Measurements from ENCODE around the gene PTTG1IP.

PTTG1IP gene

GRCh38 chr21:44831227-44831860 lies 42.1 kb downstream of the PTTG1IP start:
- no peak overlapping the region for H3K4me3 ChIP-seq (ENCODE audit: insufficient read length, low read depth)
- TF ChIP-seq SUZ12 (IDR thresholded peaks at IDR 0.05; ENCODE audit: extremely low read depth, insufficient read depth, insufficient read length) (no peak), ZNF274 (IDR thresholded peaks at IDR 0.05; ENCODE audit: low read depth, low read length) (no peak), YY1 (IDR thresholded peaks at IDR 0.05; ENCODE audit: insufficient read depth, insufficient read length) (no peak)
- no peaks in the 10 kb centered on the region for H3K36me3 ChIP-seq (ENCODE audit: insufficient read depth, insufficient read length, low read length)
- H3K9ac ChIP-seq (ENCODE audit: insufficient read length, low read depth) = no peak overlapping the region
- H3K9me3 ChIP-seq (ENCODE audit: insufficient read depth, low read length) = peaks cover 28% of the 10 kb centered on the region
- no peaks in the 10 kb centered on the region for H3K27me3 ChIP-seq (ENCODE audit: insufficient read depth, insufficient read length)
- H3K4me1 ChIP-seq (ENCODE audit: insufficient read depth, insufficient read length) = no peaks in the 10 kb centered on the region
- DNase-seq (ENCODE audit: low read depth, low spot score) = no peak

GRCh38 chr21:44829507-44830092 lies 43.9 kb downstream of the PTTG1IP start:
- H3K4me1 ChIP-seq (ENCODE audit: insufficient read depth, insufficient read length) = no peaks in the 10 kb centered on the region
- no peaks in the 10 kb centered on the region for H3K27me3 ChIP-seq (ENCODE audit: insufficient read depth, insufficient read length)
- no peak overlapping the region for H3K4me3 ChIP-seq (ENCODE audit: insufficient read length, low read depth)
- TF ChIP-seq SUZ12 (IDR thresholded peaks at IDR 0.05; ENCODE audit: extremely low read depth, insufficient read depth, insufficient read length) = no peak
- no peak overlapping the region for H3K9ac ChIP-seq (ENCODE audit: insufficient read length, low read depth)
- H3K9me3 ChIP-seq (ENCODE audit: insufficient read depth, low read length) = peaks cover 34% of the 10 kb centered on the region
- DNase-seq (ENCODE audit: low read depth, low spot score) = no peak
- H3K36me3 ChIP-seq (ENCODE audit: insufficient read depth, insufficient read length, low read length) = no peaks in the 10 kb centered on the region

- no peak for DNase-seq (ENCODE audit: low read depth, low spot score)
- H3K27me3 ChIP-seq (ENCODE audit: insufficient read depth, insufficient read length) = no peaks in the 10 kb centered on the region
- H3K9me3 ChIP-seq (ENCODE audit: insufficient read depth, low read length) = peaks cover 40% of the 10 kb centered on the region
- no peak for TF ChIP-seq ZNF274 (IDR thresholded peaks at IDR 0.05; ENCODE audit: low read depth, low read length)
- TF ChIP-seq YY1 (IDR thresholded peaks at IDR 0.05; ENCODE audit: insufficient read depth, insufficient read length) = no peak
- no peak for TF ChIP-seq SUZ12 (IDR thresholded peaks at IDR 0.05; ENCODE audit: extremely low read depth, insufficient read depth, insufficient read length)
- no peak overlapping the region for H3K9ac ChIP-seq (ENCODE audit: insufficient read length, low read depth)
- no peak overlapping the region for H3K4me3 ChIP-seq (ENCODE audit: insufficient read length, low read depth)
- no peaks in the 10 kb centered on the region for H3K4me1 ChIP-seq (ENCODE audit: insufficient read depth, insufficient read length)
- H3K36me3 ChIP-seq (ENCODE audit: insufficient read depth, insufficient read length, low read length) = no peaks in the 10 kb centered on the region
Observed at GRCh38 chr21:44828362-44829056, 45.0 kb downstream of the PTTG1IP start.

GRCh38 chr21:44823179-44823660 lies 50.3 kb downstream of the PTTG1IP start:
- no peak overlapping the region for H3K9ac ChIP-seq (ENCODE audit: insufficient read length, low read depth)
- no peaks in the 10 kb centered on the region for H3K27me3 ChIP-seq (ENCODE audit: insufficient read depth, insufficient read length)
- H3K4me1 ChIP-seq (ENCODE audit: insufficient read depth, insufficient read length) = peaks cover 2% of the 10 kb centered on the region
- TF ChIP-seq ZNF274 (IDR thresholded peaks at IDR 0.05; ENCODE audit: low read depth, low read length) (no peak), YY1 (IDR thresholded peaks at IDR 0.05; ENCODE audit: insufficient read depth, insufficient read length) (no peak)
- H3K36me3 ChIP-seq (ENCODE audit: insufficient read depth, insufficient read length, low read length) = no peaks in the 10 kb centered on the region
- peaks cover 80% of the 10 kb centered on the region for H3K9me3 ChIP-seq (ENCODE audit: insufficient read depth, low read length)
- DNase-seq (ENCODE audit: low read depth, low spot score) = no peak
- H3K4me3 ChIP-seq (ENCODE audit: insufficient read length, low read depth) = no peak overlapping the region

GRCh38 chr21:44822484-44823178 lies 50.9 kb downstream of the PTTG1IP start:
- no peak for DNase-seq (ENCODE audit: low read depth, low spot score)
- TF ChIP-seq ZNF274 (IDR thresholded peaks at IDR 0.05; ENCODE audit: low read depth, low read length) (no peak), SUZ12 (IDR thresholded peaks at IDR 0.05; ENCODE audit: extremely low read depth, insufficient read depth, insufficient read length) (no peak), YY1 (IDR thresholded peaks at IDR 0.05; ENCODE audit: insufficient read depth, insufficient read length) (no peak)

GRCh38 chr21:44820851-44821250 lies 52.6 kb downstream of the PTTG1IP start:
- DNase-seq (ENCODE audit: low read depth, low spot score) = no peak
- Histone ChIP-seq H3K9ac (ENCODE audit: insufficient read length, low read depth) (no peak overlapping the region), H3K27me3 (ENCODE audit: insufficient read depth, insufficient read length) (no peaks in the 10 kb centered on the region), H3K9me3 (ENCODE audit: insufficient read depth, low read length) (peaks cover 56% of the 10 kb centered on the region), H3K36me3 (ENCODE audit: insufficient read depth, insufficient read length, low read length) (peaks cover 5% of the 10 kb centered on the region), H3K4me1 (ENCODE audit: insufficient read depth, insufficient read length) (peaks cover 4% of the 10 kb centered on the region), H3K4me3 (ENCODE audit: insufficient read length, low read depth) (no peak overlapping the region)
- TF ChIP-seq SUZ12 (IDR thresholded peaks at IDR 0.05; ENCODE audit: extremely low read depth, insufficient read depth, insufficient read length) = no peak
- TF ChIP-seq ZNF274 (IDR thresholded peaks at IDR 0.05; ENCODE audit: low read depth, low read length) = no peak
- TF ChIP-seq YY1 (IDR thresholded peaks at IDR 0.05; ENCODE audit: insufficient read depth, insufficient read length) = no peak

More at GRCh38 chr21:44822484-44823178, 50.9 kb downstream of the PTTG1IP start:
- Histone ChIP-seq H3K4me3 (ENCODE audit: insufficient read length, low read depth) (no peak overlapping the region), H3K36me3 (ENCODE audit: insufficient read depth, insufficient read length, low read length) (no peaks in the 10 kb centered on the region), H3K9me3 (ENCODE audit: insufficient read depth, low read length) (peaks cover 74% of the 10 kb centered on the region), H3K4me1 (ENCODE audit: insufficient read depth, insufficient read length) (peaks cover 2% of the 10 kb centered on the region), H3K27me3 (ENCODE audit: insufficient read depth, insufficient read length) (no peaks in the 10 kb centered on the region), H3K9ac (ENCODE audit: insufficient read length, low read depth) (no peak overlapping the region)
